Neural progenitor cell (in vitro differentiated cells): ENCODE results near the gene ITPR3. TPM values are rescaled to one million over a fixed set of nuclear protein-coding genes. Genes with fewer than 3 reads are reported as not detected.
A peak's percentile ranks its signal among the peaks of the same experiment; 100 is the strongest.

ENCODE experiments used
- DNase-seq: peaks from one replicate; pipeline ENCODE4 v3.0.0-alpha.2; 2016; ENCODE audit warnings: low spot score
- H2AFZ ChIP-seq: fragments of 200-600 bp; sonication (generic); replicated peaks from 2 replicates; pipeline ENCODE4 v1.6.1; 2016; ENCODE audit warnings: antibody characterized with exemption
- H3F3A ChIP-seq: fragments of 200-600 bp; sonication (generic); 2 replicates; pipeline ENCODE4 v1.6.1; 2016; ENCODE audit warnings: antibody characterized with exemption, low read depth
- H3K27ac ChIP-seq: fragments of 200-600 bp; sonication (generic); 2 replicates; pipeline ENCODE4 v1.5.1; 2016; ENCODE audit warnings: mild to moderate bottlenecking
- H3K27me3 ChIP-seq: fragments of 200-600 bp; sonication (generic); 2 replicates; pipeline ENCODE4 v1.6.1; 2016; ENCODE audit warnings: mild to moderate bottlenecking, moderate library complexity
- H3K36me3 ChIP-seq: fragments of 200-600 bp; sonication (generic); 2 replicates; pipeline ENCODE4 v1.5.1; 2016
- H3K4me1 ChIP-seq: fragments of 200-600 bp; sonication (generic); 2 replicates; pipeline ENCODE4 v1.6.1; 2016; ENCODE audit warnings: mixed run types
- H3K4me2 ChIP-seq: fragments of 200-600 bp; sonication (generic); 2 replicates; pipeline ENCODE4 v1.6.1; 2016
- H3K4me3 ChIP-seq: fragments of 200-600 bp; sonication (generic); 2 replicates; pipeline ENCODE4 v1.5.1; 2016
- H3K79me2 ChIP-seq: fragments of 200-600 bp; sonication (generic); 2 replicates; pipeline ENCODE4 v1.6.1; 2016; ENCODE audit warnings: low read depth
- H3K9ac ChIP-seq: fragments of 200-600 bp; sonication (generic); 2 replicates; pipeline ENCODE4 v1.6.1; 2016
- H3K9me3 ChIP-seq: fragments of 200-600 bp; sonication (generic); 2 replicates; pipeline ENCODE4 v1.5.1; 2016; ENCODE audit warnings: low read depth
- H4K20me1 ChIP-seq: fragments of 200-600 bp; sonication (generic); 2 replicates; pipeline ENCODE4 v1.6.1; 2016; ENCODE audit warnings: low read depth
- H3K27ac Mint-ChIP-seq: 3 replicates; pipeline ENCODE4 v1.8.0; 2021; ENCODE audit warnings: mixed read lengths
- H3K27me3 Mint-ChIP-seq: 2 replicates; pipeline ENCODE4 v1.8.0; 2022; ENCODE audit warnings: low read depth, mild to moderate bottlenecking, inconsistent platforms, moderate library complexity, mixed read lengths; ENCODE audit not compliant: insufficient read depth
- H3K36me3 Mint-ChIP-seq: 3 replicates; pipeline ENCODE4 v1.8.0; 2021; ENCODE audit warnings: mixed read lengths
- H3K4me1 Mint-ChIP-seq: 3 replicates; pipeline ENCODE4 v1.8.0; 2021; ENCODE audit warnings: mixed read lengths
- H3K4me3 Mint-ChIP-seq: 3 replicates; pipeline ENCODE4 v1.8.0; 2021; ENCODE audit warnings: mild to moderate bottlenecking, moderate library complexity, mixed read lengths
- H3K9me3 Mint-ChIP-seq: 3 replicates; pipeline ENCODE4 v1.8.0; 2020; ENCODE audit warnings: mixed read lengths
- CTCF ChIP-seq: fragments of 200-600 bp; sonication (generic); IDR thresholded peaks from 2 replicates; pipeline ENCODE4 v1.5.1; 2017; ENCODE audit warnings: antibody characterized with exemption, mild to moderate bottlenecking
- EZH2 ChIP-seq: fragments of 200-600 bp; sonication (generic); IDR thresholded peaks from 2 replicates; pipeline ENCODE4 v1.6.1; 2017; ENCODE audit warnings: antibody characterized with exemption, mild to moderate bottlenecking, moderate library complexity
- EZH2phosphoT487 ChIP-seq: fragments of 200-600 bp; sonication (generic); IDR thresholded peaks from 2 replicates; pipeline ENCODE4 v1.6.1; 2017; ENCODE audit warnings: antibody characterized with exemption
- total RNA-seq: library from RNA; depleted of rRNA; stranded (reverse); fragments of >200 nt; gene quantifications from 2 replicates; pipeline ENCODE4 v1.2.3, GENCODE V29; 2015; ENCODE audit warnings: low replicate concordance

ITPR3 gene
- total RNA-seq, 1 donor from 2014 or later: 1.5 TPM

- H3K9ac ChIP-seq: no peak overlapping the region
These were observed 7.3 kb upstream of the ITPR3 start for GRCh38 chr6:33613795-33614168.

GRCh38 chr6:33616113-33616512 lies 5.0 kb upstream of the ITPR3 start:
- peaks cover 9% of the 10 kb centered on the region for H3K4me1 ChIP-seq
- no peaks in the 10 kb centered on the region for H3K36me3 ChIP-seq
- TF ChIP-seq CTCF (no peak), EZH2phosphoT487 (no peak), EZH2 (no peak)
- H3K9ac ChIP-seq: no peak overlapping the region
- H3K9me3 ChIP-seq: no peaks in the 10 kb centered on the region
- H3K4me3 ChIP-seq: no peak overlapping the region
- peaks cover 35% of the 10 kb centered on the region for H3K27me3 ChIP-seq
- Mint-ChIP-seq H3K27me3 (peaks cover 26% of the 10 kb centered on the region), H3K27ac (no peak overlapping the region), H3K36me3 (no peaks in the 10 kb centered on the region), H3K9me3 (no peaks in the 10 kb centered on the region), H3K4me3 (no peak overlapping the region), H3K4me1 (peaks cover 25% of the 10 kb centered on the region)
- no peak overlapping the region for H3K4me2 ChIP-seq
- no peak overlapping the region for H3K27ac ChIP-seq
- H3K79me2 ChIP-seq: no peaks in the 10 kb centered on the region
- peaks cover 13% of the 10 kb centered on the region for H3F3A ChIP-seq
- H4K20me1 ChIP-seq: no peaks in the 10 kb centered on the region
- DNase-seq: no peak
- no peak overlapping the region for H2AFZ ChIP-seq

More at GRCh38 chr6:33613795-33614168, 7.3 kb upstream of the ITPR3 start:
- peaks cover 26% of the 10 kb centered on the region for H3K4me1 ChIP-seq
- H3K36me3 ChIP-seq: no peaks in the 10 kb centered on the region
- H3K27me3 Mint-ChIP-seq: peaks cover 11% of the 10 kb centered on the region
- peaks cover 19% of the 10 kb centered on the region for H3F3A ChIP-seq
- peaks cover 12% of the 10 kb centered on the region for H3K27me3 ChIP-seq
- no peak overlapping the region for H3K4me3 Mint-ChIP-seq
- no peak for TF ChIP-seq EZH2
- TF ChIP-seq CTCF: no peak
- no peak for TF ChIP-seq EZH2phosphoT487
- no peak overlapping the region for H3K4me3 ChIP-seq
- H3K79me2 ChIP-seq: no peaks in the 10 kb centered on the region
- DNase-seq: no peak
- H3K36me3 Mint-ChIP-seq: no peaks in the 10 kb centered on the region
- no peaks in the 10 kb centered on the region for H3K9me3 ChIP-seq
- H3K27ac Mint-ChIP-seq: peak overlapping the region; percentile 21
- no peak overlapping the region for H3K4me2 ChIP-seq
- no peak overlapping the region for H2AFZ ChIP-seq
- H3K27ac ChIP-seq: no peak overlapping the region
- H3K4me1 Mint-ChIP-seq: peaks cover 36% of the 10 kb centered on the region
- no peaks in the 10 kb centered on the region for H4K20me1 ChIP-seq
- no peaks in the 10 kb centered on the region for H3K9me3 Mint-ChIP-seq

- H3K27ac ChIP-seq: no peak overlapping the region
- peaks cover 12% of the 10 kb centered on the region for H3F3A ChIP-seq
- peaks cover 43% of the 10 kb centered on the region for H3K27me3 ChIP-seq
- DNase-seq: no peak
- Mint-ChIP-seq H3K27me3 (peaks cover 29% of the 10 kb centered on the region), H3K9me3 (no peaks in the 10 kb centered on the region), H3K4me1 (peaks cover 18% of the 10 kb centered on the region), H3K27ac (no peak overlapping the region), H3K4me3 (no peak overlapping the region), H3K36me3 (no peaks in the 10 kb centered on the region)
- no peak overlapping the region for H3K4me2 ChIP-seq
- TF ChIP-seq EZH2 (no peak), CTCF (no peak), EZH2phosphoT487 (no peak)
- H4K20me1 ChIP-seq: no peaks in the 10 kb centered on the region
- no peak overlapping the region for H3K9ac ChIP-seq
- no peak overlapping the region for H2AFZ ChIP-seq
- H3K9me3 ChIP-seq: no peaks in the 10 kb centered on the region
- H3K36me3 ChIP-seq: no peaks in the 10 kb centered on the region
- H3K4me1 ChIP-seq: peaks cover 8% of the 10 kb centered on the region
- no peaks in the 10 kb centered on the region for H3K79me2 ChIP-seq
- H3K4me3 ChIP-seq: no peak overlapping the region
These were observed 4.2 kb upstream of the ITPR3 start for GRCh38 chr6:33616913-33617312.
